GM23338 (cell line): ENCODE data around the gene LEMD2.

Experiments used
- POLR2AphosphoS5 ChIP-seq: IDR thresholded peaks from 2 replicates; pipeline ENCODE4 v1.6.1; 2016; ENCODE audit warnings: antibody characterized with exemption, low read depth
- TF ChIP-seq, protein P1 (sequence below), 2 experiments: fragments of 200-600 bp in 1 of 2; sonication (generic) in 1 of 2; conservative IDR thresholded peaks; 2 replicates each; pipeline versions ENCODE4 v1.5.1 to v1.6.1; 2016 to 2017; ENCODE audit warnings: antibody characterized with exemption in 2 of 2, low read depth in 2 of 2, mild to moderate bottlenecking in 2 of 2, moderate library complexity in 1 of 2

GRCh38 chr6:33723371-33724085 lies 65.4 kb downstream of the LEMD2 start:
- TF ChIP-seq, protein P1, sequence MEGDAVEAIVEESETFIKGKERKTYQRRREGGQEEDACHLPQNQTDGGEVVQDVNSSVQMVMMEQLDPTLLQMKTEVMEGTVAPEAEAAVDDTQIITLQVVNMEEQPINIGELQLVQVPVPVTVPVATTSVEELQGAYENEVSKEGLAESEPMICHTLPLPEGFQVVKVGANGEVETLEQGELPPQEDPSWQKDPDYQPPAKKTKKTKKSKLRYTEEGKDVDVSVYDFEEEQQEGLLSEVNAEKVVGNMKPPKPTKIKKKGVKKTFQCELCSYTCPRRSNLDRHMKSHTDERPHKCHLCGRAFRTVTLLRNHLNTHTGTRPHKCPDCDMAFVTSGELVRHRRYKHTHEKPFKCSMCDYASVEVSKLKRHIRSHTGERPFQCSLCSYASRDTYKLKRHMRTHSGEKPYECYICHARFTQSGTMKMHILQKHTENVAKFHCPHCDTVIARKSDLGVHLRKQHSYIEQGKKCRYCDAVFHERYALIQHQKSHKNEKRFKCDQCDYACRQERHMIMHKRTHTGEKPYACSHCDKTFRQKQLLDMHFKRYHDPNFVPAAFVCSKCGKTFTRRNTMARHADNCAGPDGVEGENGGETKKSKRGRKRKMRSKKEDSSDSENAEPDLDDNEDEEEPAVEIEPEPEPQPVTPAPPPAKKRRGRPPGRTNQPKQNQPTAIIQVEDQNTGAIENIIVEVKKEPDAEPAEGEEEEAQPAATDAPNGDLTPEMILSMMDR (conservative IDR thresholded peaks at IDR 0.05; ENCODE audit: low read depth in 2 of 2) = no peak
- TF ChIP-seq POLR2AphosphoS5 = no peak
